WI38 (cell line): ENCODE results near the gene IBA57.
A peak's percentile ranks its signal among the peaks of the same experiment; 100 is the strongest.

Experiments used
- H3K4me3 ChIP-seq: 2 replicates; pipeline ENCODE4 v1.5.1; 2011; ENCODE audit warnings: low read depth, mild to moderate bottlenecking, control low read depth, low read length
- CTCF ChIP-seq: IDR thresholded peaks from 2 replicates; pipeline ENCODE4 v1.5.1; 2012; ENCODE audit warnings: low read depth, mild to moderate bottlenecking, control low read depth, low read length

IBA57 gene

GRCh38 chr1:228141226-228142044, 24.2 kb upstream of the IBA57 start:
- H3K4me3 ChIP-seq: peak overlapping the region; percentile 65
- no peak for TF ChIP-seq CTCF

- TF ChIP-seq CTCF: no peak
- no peak overlapping the region for H3K4me3 ChIP-seq
These were observed 23.4 kb upstream of the IBA57 start for GRCh38 chr1:228142155-228142691.

GRCh38 chr1:228142701-228143136, 22.9 kb upstream of the IBA57 start:
- H3K4me3 ChIP-seq: no peak overlapping the region
- TF ChIP-seq CTCF: no peak

- no peak for TF ChIP-seq CTCF
- H3K4me3 ChIP-seq: no peak overlapping the region
These were observed 22.0 kb upstream of the IBA57 start for GRCh38 chr1:228143480-228144192.

- H3K4me3 ChIP-seq: no peak overlapping the region
These were observed 21.2 kb upstream of the IBA57 start for GRCh38 chr1:228144193-228144992.

GRCh38 chr1:228144993-228145343, 20.6 kb upstream of the IBA57 start:
- TF ChIP-seq CTCF: no peak
- no peak overlapping the region for H3K4me3 ChIP-seq

More at GRCh38 chr1:228144193-228144992, 21.2 kb upstream of the IBA57 start:
- no peak for TF ChIP-seq CTCF
